Lower leg skin (tissue), 4 donors: Measurements from ENCODE around the gene ST8SIA6. TPM values are rescaled to one million over a fixed set of nuclear protein-coding genes. Genes with fewer than 3 reads are reported as not detected.

Source experiments
- DNase-seq, 2 donors: peaks; one replicate each; pipeline ENCODE4 v3.0.0-alpha.2; 2019; ENCODE audit warnings: low spot score in 2 of 2
- H3K4me3 ChIP-seq: fragments of 200-600 bp; sonication (generic); 2 replicates; pipeline ENCODE4 v1.5.1; 2017; ENCODE audit warnings: mild to moderate bottlenecking, low read depth; ENCODE audit not compliant: poor library complexity, severe bottlenecking
- POLR2A ChIP-seq, 2 donors: fragments of 450-650 bp; IDR thresholded peaks; one replicate each; pipeline ENCODE4 v1.6.1; 2016 to 2017; ENCODE audit warnings: antibody characterized with exemption in 2 of 2, mild to moderate bottlenecking in 1 of 2, moderate library complexity in 1 of 2
- WGBS, 2 donors: methylation state at CpG; one replicate each; pipeline ENCODE4 v1.1.5; 2018; 5-methylcytosine and 5-hydroxymethylcytosine counted together
- intact Hi-C: fragments of 100-400 bp; cut with DNase I; formaldehyde crosslinking; loops from one replicate; pipeline ENCODE4 v1.15.0; 2023; ENCODE audit warnings: low total_unique reads
- total RNA-seq, 4 donors: library from RNA; depleted of rRNA; stranded (reverse); fragments of >200 nt; gene quantifications; one replicate each; pipeline ENCODE4 v1.1.0, GENCODE V29; 2016
- TF ChIP-seq, protein P1 (sequence below), 3 donors: fragments of 450-650 bp; IDR thresholded peaks; one replicate each; pipeline ENCODE4 v1.5.1; 2016; ENCODE audit warnings: antibody characterized with exemption in 3 of 3, mild to moderate bottlenecking in 3 of 3, moderate library complexity in 2 of 3

The ST8SIA6 gene
- total RNA-seq, 4 donors from 2014 or later, result 0.34 to 2.8 (median 1.5) TPM

DNA sequence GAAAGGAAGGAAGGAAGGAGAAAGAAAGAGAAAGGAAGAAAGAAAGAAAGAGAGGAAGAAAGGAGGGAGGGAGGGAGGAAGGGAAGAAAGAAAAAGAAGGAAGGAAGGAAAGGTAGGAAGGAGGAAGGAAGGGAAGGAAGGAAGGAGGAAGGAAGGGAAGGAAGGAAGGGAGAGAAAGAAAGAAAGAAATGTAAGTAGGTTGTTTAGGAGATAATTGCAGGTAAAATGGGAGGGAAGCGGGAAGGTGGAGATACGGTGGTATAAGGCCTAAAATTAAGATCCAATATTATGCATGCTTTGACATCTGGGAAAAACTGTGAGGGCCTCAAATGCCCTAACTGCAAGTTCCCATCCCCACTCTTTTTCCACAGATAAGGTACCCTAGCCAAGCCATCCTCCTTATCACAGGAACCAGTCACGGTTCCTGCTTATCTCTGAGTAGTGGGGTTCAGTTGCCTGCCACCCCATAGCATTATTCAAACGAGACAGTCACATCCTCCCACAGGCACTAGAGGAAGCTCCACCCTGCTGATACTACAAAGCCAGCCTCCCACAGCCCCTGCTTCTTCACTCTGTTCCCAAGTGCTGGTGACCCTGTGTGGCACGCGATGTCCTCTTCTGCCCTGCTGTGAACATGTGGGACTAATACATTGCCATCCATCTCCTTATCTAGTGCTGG is 28.7 kb downstream of the ST8SIA6 start:
- H3K4me3 ChIP-seq, result no peak overlapping the region
- intact Hi-C loops, result loop anchor here (10.0 kb wide), 1 partner anchor 131 kb away; no protein-coding TSS in a partner anchor
- no peak for DNase-seq
- 66 to 74% methylated on average over 6 of the region's 6 CpGs for WGBS, 2 donors
- TF ChIP-seq, protein P1, sequence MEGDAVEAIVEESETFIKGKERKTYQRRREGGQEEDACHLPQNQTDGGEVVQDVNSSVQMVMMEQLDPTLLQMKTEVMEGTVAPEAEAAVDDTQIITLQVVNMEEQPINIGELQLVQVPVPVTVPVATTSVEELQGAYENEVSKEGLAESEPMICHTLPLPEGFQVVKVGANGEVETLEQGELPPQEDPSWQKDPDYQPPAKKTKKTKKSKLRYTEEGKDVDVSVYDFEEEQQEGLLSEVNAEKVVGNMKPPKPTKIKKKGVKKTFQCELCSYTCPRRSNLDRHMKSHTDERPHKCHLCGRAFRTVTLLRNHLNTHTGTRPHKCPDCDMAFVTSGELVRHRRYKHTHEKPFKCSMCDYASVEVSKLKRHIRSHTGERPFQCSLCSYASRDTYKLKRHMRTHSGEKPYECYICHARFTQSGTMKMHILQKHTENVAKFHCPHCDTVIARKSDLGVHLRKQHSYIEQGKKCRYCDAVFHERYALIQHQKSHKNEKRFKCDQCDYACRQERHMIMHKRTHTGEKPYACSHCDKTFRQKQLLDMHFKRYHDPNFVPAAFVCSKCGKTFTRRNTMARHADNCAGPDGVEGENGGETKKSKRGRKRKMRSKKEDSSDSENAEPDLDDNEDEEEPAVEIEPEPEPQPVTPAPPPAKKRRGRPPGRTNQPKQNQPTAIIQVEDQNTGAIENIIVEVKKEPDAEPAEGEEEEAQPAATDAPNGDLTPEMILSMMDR (IDR thresholded peaks at IDR 0.05), result no peak
- TF ChIP-seq POLR2A (IDR thresholded peaks at IDR 0.05), result no peak

- intact Hi-C loops, result loop anchor here (10.0 kb wide), 1 partner anchor 129 kb away; no protein-coding TSS in a partner anchor
- 55 to 59% methylated on average over 2 of the region's 2 CpGs for WGBS, 2 donors
Measured at GRCh38 chr10:17423632-17424186, 30.7 kb downstream of the ST8SIA6 start.

DNA sequence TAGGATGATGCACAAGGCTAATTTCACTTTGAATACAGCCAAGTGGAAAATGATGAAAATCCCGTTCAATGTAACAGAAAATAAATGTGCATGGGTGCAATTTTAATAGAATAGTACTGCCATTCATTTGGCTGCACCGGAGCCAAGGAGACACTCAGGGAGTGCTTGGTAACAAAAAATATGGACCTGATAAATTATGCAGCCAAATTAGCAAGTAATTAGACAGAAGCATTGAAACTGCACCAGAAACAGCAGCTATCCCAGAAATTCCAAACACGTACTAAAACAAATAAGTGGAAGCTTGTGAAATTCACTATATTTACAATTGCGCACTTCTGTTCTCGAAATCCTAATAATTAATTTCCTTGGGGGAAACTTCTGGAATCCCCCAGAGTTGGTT is 31.5 kb downstream of the ST8SIA6 start:
- TF ChIP-seq POLR2A (IDR thresholded peaks at IDR 0.05), result no peak
- no peak overlapping the region for H3K4me3 ChIP-seq
- intact Hi-C loops, result loop anchor here (10.0 kb wide), 1 partner anchor 128 kb away; no protein-coding TSS in a partner anchor
- no peak for DNase-seq
- 76% methylated on average over 5 of the region's 5 CpGs for WGBS, 2 donors

More at GRCh38 chr10:17423632-17424186, 30.7 kb downstream of the ST8SIA6 start:
- no peak for TF ChIP-seq POLR2A (IDR thresholded peaks at IDR 0.05)
- TF ChIP-seq, protein P1 (IDR thresholded peaks at IDR 0.05), result no peak
- no peak overlapping the region for H3K4me3 ChIP-seq
- no peak for DNase-seq

DNA sequence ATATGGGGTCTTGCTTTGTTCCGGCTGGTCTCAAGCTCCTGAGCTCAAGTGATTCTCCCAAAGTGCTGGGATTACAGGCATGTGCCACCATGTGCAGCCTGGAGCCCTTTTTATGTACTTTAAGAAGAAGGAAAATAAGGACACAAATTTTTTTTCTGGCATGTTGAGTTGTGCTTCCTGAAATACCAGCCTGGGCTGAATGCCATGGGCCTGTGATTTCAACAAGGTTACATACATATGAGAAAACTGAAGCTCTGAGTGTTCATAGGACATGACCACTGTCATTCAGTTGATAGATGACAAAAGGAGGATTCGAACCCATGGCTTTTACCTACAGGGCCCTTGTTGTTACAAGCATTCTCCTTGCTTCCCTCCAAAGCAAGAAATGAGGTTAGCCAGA is 36.1 kb downstream of the ST8SIA6 start:
- no peak for TF ChIP-seq POLR2A (IDR thresholded peaks at IDR 0.05)
- H3K4me3 ChIP-seq, result no peak overlapping the region
- no peak for DNase-seq
- intact Hi-C loops, result no loop called here
- WGBS, 2 donors, result 48 to 61% methylated on average over 2 of the region's 2 CpGs

DNA sequence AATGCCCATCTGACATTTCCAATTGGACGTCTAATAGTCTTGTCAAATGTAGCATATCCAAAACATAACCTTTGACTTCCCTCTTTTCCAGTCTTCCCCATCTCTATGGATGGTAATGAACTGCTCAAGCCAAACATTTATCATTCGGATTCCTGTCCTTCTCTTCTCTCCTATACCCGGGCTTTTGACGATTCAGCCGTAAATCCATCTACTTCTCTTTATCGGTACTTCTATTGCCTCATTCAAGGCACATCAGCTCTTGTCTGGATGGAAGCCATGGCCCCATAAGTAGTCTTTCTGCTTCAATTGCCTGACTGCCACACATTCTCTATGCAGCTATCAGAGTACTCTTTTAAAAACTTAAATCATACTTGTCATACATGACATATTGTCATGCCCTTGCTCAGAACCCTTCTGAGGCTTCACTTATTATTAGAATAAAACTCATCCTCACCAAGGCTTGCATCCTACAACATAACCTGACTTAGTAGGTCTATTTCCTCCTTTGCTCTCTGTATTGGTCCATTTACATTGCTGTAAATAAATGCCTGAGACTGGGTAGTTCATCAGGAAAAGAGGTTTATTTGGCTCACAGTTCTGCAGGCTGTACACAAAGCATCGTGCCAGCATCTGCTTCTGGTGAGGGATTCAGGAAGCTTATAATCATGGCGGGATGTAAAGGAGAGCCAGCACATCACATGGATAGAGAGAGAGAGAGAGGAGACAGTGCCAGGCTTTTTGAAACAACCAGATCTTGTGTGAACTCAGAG is 37.8 kb downstream of the ST8SIA6 start:
- intact Hi-C loops, result no loop called here
- 75 to 87% methylated on average over 8 of the region's 8 CpGs for WGBS, 2 donors
- no peak overlapping the region for H3K4me3 ChIP-seq
- no peak for DNase-seq
- TF ChIP-seq, protein P1 (IDR thresholded peaks at IDR 0.05), result no peak
- no peak for TF ChIP-seq POLR2A (IDR thresholded peaks at IDR 0.05)

DNA sequence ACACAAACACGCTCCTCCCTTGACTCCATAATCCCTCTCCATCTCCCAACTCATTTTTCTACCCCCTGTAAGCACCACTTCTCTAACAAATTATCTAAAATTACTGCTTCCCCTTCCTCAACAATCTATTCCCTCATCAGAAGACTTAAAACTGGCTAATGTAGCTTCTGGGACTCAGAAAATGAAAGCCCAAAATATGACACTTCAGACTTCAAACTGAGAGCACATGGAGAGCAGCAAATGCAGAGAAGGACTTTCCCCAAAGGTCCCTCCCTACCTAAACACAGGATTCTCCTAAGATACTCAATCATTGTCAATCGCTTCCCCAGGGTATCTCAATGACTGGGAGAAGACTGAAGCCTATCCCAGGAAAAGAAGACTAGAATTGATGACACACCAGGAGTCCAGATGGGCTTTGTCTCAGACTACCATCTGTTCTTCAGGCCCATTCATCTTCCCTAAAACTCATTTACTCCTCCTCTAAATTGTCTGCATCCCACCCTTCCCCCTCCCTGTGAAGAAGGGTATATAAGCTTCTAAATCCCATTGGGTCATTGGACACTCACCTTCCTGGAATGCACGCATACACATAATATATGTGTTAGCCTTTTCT is 39.2 kb downstream of the ST8SIA6 start:
- no peak for TF ChIP-seq POLR2A (IDR thresholded peaks at IDR 0.05)
- TF ChIP-seq, protein P1 (IDR thresholded peaks at IDR 0.05), result no peak
- intact Hi-C loops, result no loop called here
- no peak for DNase-seq
- no peak overlapping the region for H3K4me3 ChIP-seq
- 82 to 83% methylated on average over 3 of the region's 3 CpGs for WGBS, 2 donors
